Activated naive CD4-positive, alpha-beta T cell (primary cell): Measurements from ENCODE around the gene MNT.

Experiments used
- DNase-seq, 4 experiments: peaks; one replicate each; lab custom pipeline; 2025; lab: John Stamatoyannopoulos, UW

The MNT gene

GRCh38 chr17:2395258-2396181 lies 5.3 kb downstream of the MNT start:
- DNase-seq: no peak

- no peak for DNase-seq
Measured at GRCh38 chr17:2394775-2395201, 6.1 kb downstream of the MNT start.

GRCh38 chr17:2393954-2394749 lies 6.7 kb downstream of the MNT start:
- DNase-seq: peak in 1 of 4 experiments; percentile 10

- peak; percentile 74 to 91 (median 78) for DNase-seq
Measured at GRCh38 chr17:2393174-2393953, 7.5 kb downstream of the MNT start.

- peak; percentile 90 to 98 (median 96) for DNase-seq
Measured at GRCh38 chr17:2392252-2393173, 8.3 kb downstream of the MNT start.

- no peak for DNase-seq
Measured at GRCh38 chr17:2391597-2392251, 9.1 kb downstream of the MNT start.

GRCh38 chr17:2390199-2390836 lies 10.5 kb downstream of the MNT start:
- DNase-seq: no peak

- DNase-seq: no peak
Measured at GRCh38 chr17:2388683-2389055, 12.2 kb downstream of the MNT start.

- DNase-seq: no peak
Measured at GRCh38 chr17:2388020-2388682, 12.7 kb downstream of the MNT start.

- DNase-seq: no peak
Measured at GRCh38 chr17:2387086-2388019, 13.5 kb downstream of the MNT start.

- DNase-seq: no peak
Measured at GRCh38 chr17:2386400-2387085, 14.3 kb downstream of the MNT start.

- DNase-seq: no peak
Measured at GRCh38 chr17:2385240-2386210, 15.3 kb downstream of the MNT start.

- no peak for DNase-seq
Measured at GRCh38 chr17:2384439-2385127, 16.3 kb downstream of the MNT start.

- no peak for DNase-seq
Measured at GRCh38 chr17:2383628-2384167, 17.2 kb downstream of the MNT start.

- DNase-seq: no peak
Measured at GRCh38 chr17:2380950-2381649, 19.8 kb downstream of the MNT start.
